ENCODE results near the gene RHOG. TPM values are rescaled to one million over a fixed set of nuclear protein-coding genes. Genes with fewer than 3 reads are reported as not detected.
"Not testable (repeated sequence)": the region's sequence is repeated elsewhere in the genome, so short reads cannot be mapped to it uniquely, and the experiment has no call there.

The RHOG gene
- total and polyA plus RNA-seq, 5 donors from 2014 or later = 173 to 276 (median 234) TPM

DNA sequence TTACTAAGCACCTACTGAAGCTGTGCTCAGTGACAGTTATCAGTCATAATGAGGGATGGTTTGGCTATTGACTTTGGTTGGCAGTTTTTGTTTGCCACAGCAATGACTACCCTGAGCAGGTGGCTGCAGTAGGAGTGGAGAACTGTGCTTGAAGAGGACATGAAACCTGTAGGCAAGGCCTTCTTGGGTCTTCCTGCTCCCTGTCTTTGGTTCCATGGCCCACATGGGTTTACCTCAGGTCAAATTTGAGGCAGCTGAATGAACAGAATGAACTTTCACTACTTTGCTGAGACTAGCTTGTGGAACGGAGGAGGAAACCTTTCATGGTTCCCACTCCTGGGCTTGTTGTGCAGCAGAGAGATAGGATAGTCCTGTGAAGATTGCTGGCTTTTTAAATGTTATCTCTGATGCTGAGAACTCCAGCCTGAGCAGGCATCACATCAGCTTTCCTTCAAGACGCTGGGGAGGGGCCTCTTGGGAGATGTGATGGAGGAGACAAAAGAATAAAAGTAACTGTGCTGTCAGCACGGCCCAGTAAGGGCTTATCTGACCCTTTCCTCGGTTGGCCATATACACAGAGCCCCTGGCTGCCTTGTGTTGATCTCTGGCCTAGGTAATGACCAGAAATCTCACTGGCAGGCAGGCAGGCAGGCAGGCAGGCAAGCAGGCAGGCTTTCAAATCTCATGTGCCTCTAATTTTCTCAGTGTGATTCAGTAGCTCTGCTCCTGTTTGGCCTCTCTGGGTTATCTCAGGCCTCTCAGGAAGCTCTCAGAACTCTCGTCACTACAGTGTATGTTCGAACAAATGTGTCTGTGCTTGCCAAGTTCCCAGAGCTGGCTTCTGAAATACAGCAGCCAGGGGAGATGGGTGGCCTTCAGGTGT lies 26.7 kb upstream of the RHOG start:
- Histone ChIP-seq H3K4me1 (ENCODE audit: control insufficient read depth, insufficient read depth, low read length, poor library complexity, severe bottlenecking) (peaks cover 66% of the 10 kb centered on the region), H3K27me3 (ENCODE audit: control insufficient read depth, insufficient read depth, low read length) (no peaks in the 10 kb centered on the region), H3K9me3 (ENCODE audit: control insufficient read depth in 2 of 2, low read length in 2 of 2) (no peaks in the 10 kb centered on the region), H3K36me3 (ENCODE audit: control insufficient read depth, insufficient read depth, low read length) (no peaks in the 10 kb centered on the region), H3K27ac (ENCODE audit: insufficient read depth, low read length, poor library complexity, severe bottlenecking) (no peak overlapping the region), H3K4me3 (ENCODE audit: low read depth, low read length) (peak overlapping the region; percentile 20)
- H3K4me3 Mint-ChIP-seq = peak overlapping the region in 3 of 4 donors; percentile 60 to 70 (median 66)
- peaks cover 21% of the 10 kb centered on the region for H3K36me3 Mint-ChIP-seq
- H3K27ac Mint-ChIP-seq = peak overlapping the region; percentile 91 to 94 (median 93)
- DNase-seq (peak in 1 of 3 donors; percentile 44), ATAC-seq (ENCODE audit: low read depth in 2 of 2) (peak; percentile 25 to 26)
- H3K4me1 Mint-ChIP-seq = peaks cover 67 to 95% (median 78%) of the 10 kb centered on the region in 4 donors
- no peaks in the 10 kb centered on the region for H3K9me3 Mint-ChIP-seq
- H3K27me3 Mint-ChIP-seq = no peaks in the 10 kb centered on the region

DNA sequence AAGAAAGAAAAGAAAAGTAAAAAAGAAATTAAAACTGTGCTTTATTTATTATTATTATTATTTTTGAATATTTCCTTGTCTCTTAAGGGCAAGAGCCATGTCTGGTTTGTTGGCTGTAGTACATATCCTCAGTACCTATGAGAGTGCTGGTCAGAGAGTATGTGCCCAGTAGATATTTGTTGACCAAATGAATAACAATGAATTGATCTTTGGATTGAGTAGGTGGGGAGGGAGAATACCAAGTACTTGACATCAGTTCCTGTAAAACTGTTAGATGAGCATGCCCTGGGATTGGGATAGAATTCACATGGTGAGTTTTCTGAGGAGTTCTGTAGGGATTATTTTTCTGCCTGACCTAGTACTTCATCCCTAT lies 26.1 kb upstream of the RHOG start:
- Histone ChIP-seq H3K9me3 (ENCODE audit: control insufficient read depth in 2 of 2, low read length in 2 of 2) (no peaks in the 10 kb centered on the region), H3K27ac (ENCODE audit: insufficient read depth, low read length, poor library complexity, severe bottlenecking) (no peak overlapping the region), H3K27me3 (ENCODE audit: control insufficient read depth, insufficient read depth, low read length) (no peaks in the 10 kb centered on the region), H3K4me3 (ENCODE audit: low read depth, low read length) (peak overlapping the region; percentile 20), H3K4me1 (ENCODE audit: control insufficient read depth, insufficient read depth, low read length, poor library complexity, severe bottlenecking) (peaks cover 71% of the 10 kb centered on the region), H3K36me3 (ENCODE audit: control insufficient read depth, insufficient read depth, low read length) (no peaks in the 10 kb centered on the region)
- H3K36me3 Mint-ChIP-seq = peaks cover 20% of the 10 kb centered on the region
- DNase-seq = no peak
- H3K27me3 Mint-ChIP-seq = no peaks in the 10 kb centered on the region
- H3K27ac Mint-ChIP-seq = peak overlapping the region; percentile 62 to 93 (median 91)
- no peaks in the 10 kb centered on the region for H3K9me3 Mint-ChIP-seq
- peak overlapping the region in 3 of 4 donors; percentile 60 to 70 (median 66) for H3K4me3 Mint-ChIP-seq
- H3K4me1 Mint-ChIP-seq = peaks cover 66 to 97% (median 82%) of the 10 kb centered on the region in 4 donors
- no peak for ATAC-seq (ENCODE audit: low read depth in 2 of 2)

DNA sequence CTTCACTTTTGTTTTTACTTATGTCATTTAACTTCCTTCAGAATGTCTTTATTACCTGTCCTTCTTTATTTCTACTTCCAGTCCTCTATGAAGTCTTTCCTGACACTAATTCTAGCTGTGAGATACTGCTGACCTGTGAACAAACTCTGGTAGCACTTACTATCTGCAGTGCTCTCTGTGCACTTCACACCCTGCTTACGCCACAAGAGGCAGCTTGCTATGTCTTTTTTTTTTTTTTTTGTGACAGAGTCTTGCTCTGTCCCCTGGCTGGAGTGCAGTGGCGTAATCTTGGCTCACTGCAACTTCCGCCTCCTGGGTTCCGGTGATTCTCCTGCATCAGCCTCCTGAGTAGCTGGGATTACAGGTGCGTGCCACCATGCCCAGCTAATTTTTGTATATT lies 25.4 kb upstream of the RHOG start:
- no peaks in the 10 kb centered on the region for H3K27me3 ChIP-seq (ENCODE audit: control insufficient read depth, insufficient read depth, low read length)
- no peaks in the 10 kb centered on the region for H3K36me3 ChIP-seq (ENCODE audit: control insufficient read depth, insufficient read depth, low read length)
- H3K4me1 Mint-ChIP-seq = peaks cover 60 to 97% (median 81%) of the 10 kb centered on the region in 4 donors
- DNase-seq (peak in 1 of 3 donors; percentile 23), ATAC-seq (ENCODE audit: low read depth in 2 of 2) (peak in 1 of 2 donors; percentile 29)
- H3K4me3 Mint-ChIP-seq = peak overlapping the region; percentile 45 to 76 (median 69)
- H3K9me3 ChIP-seq (ENCODE audit: control insufficient read depth in 2 of 2, low read length in 2 of 2) = no peaks in the 10 kb centered on the region
- H3K4me3 ChIP-seq (ENCODE audit: low read depth, low read length) = peak overlapping the region; percentile 51
- peaks cover 15% of the 10 kb centered on the region for H3K36me3 Mint-ChIP-seq
- H3K27ac Mint-ChIP-seq = peak overlapping the region; percentile 82 to 97 (median 91)
- no peaks in the 10 kb centered on the region for H3K9me3 Mint-ChIP-seq
- peak overlapping the region; percentile 49 for H3K27ac ChIP-seq (ENCODE audit: insufficient read depth, low read length, poor library complexity, severe bottlenecking)
- H3K27me3 Mint-ChIP-seq = no peaks in the 10 kb centered on the region
- H3K4me1 ChIP-seq (ENCODE audit: control insufficient read depth, insufficient read depth, low read length, poor library complexity, severe bottlenecking) = peaks cover 71% of the 10 kb centered on the region

- Mint-ChIP-seq H3K4me1 (peaks cover 57 to 97% (median 81%) of the 10 kb centered on the region in 4 donors), H3K27me3 (no peaks in the 10 kb centered on the region), H3K36me3 (peaks cover 16% of the 10 kb centered on the region), H3K27ac (peak overlapping the region; percentile 82 to 97 (median 91)), H3K9me3 (no peaks in the 10 kb centered on the region), H3K4me3 (peak overlapping the region; percentile 59 to 76 (median 69))
- Histone ChIP-seq H3K36me3 (ENCODE audit: control insufficient read depth, insufficient read depth, low read length) (no peaks in the 10 kb centered on the region), H3K4me1 (ENCODE audit: control insufficient read depth, insufficient read depth, low read length, poor library complexity, severe bottlenecking) (peaks cover 73% of the 10 kb centered on the region), H3K27me3 (ENCODE audit: control insufficient read depth, insufficient read depth, low read length) (no peaks in the 10 kb centered on the region), H3K4me3 (ENCODE audit: low read depth, low read length) (peak overlapping the region; percentile 51), H3K27ac (ENCODE audit: insufficient read depth, low read length, poor library complexity, severe bottlenecking) (peak overlapping the region; percentile 49), H3K9me3 (ENCODE audit: control insufficient read depth in 2 of 2, low read length in 2 of 2) (no peaks in the 10 kb centered on the region)
- no peak for ATAC-seq (ENCODE audit: low read depth in 2 of 2)
- DNase-seq = peak in 1 of 3 donors; percentile 56
Observed at GRCh38 chr11:3865388-3866193, 24.8 kb upstream of the RHOG start.

DNA sequence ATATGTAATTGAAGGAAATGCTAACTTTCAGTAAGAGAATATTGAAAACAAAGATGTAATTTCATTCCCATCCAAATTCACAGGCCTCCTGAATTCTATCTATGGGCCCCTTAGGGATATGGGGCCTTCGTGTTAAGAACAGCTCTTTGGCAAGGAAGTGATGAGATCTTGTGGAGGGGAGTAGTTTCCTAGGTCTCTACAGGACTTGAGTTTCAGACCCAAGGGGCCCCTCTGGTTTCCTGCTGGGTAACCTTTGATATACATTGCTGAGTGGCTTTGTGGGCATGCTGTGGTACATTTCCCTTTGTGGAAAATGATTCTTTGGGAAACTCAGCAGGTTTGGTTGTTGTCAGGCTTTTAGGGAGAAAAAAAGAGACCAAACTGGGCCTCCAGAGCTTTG lies 20.9 kb upstream of the RHOG start:
- Mint-ChIP-seq H3K27me3 (no peaks in the 10 kb centered on the region), H3K27ac (peak overlapping the region; percentile 66 to 91 (median 91)), H3K4me3 (peak overlapping the region; percentile 53 to 98 (median 84)), H3K9me3 (no peaks in the 10 kb centered on the region), H3K36me3 (peaks cover 11% of the 10 kb centered on the region), H3K4me1 (peaks cover 58 to 97% (median 79%) of the 10 kb centered on the region in 4 donors)
- DNase-seq (peak in 1 of 3 donors; percentile 54), ATAC-seq (ENCODE audit: low read depth in 2 of 2) (no peak)
- no peaks in the 10 kb centered on the region for H3K27me3 ChIP-seq (ENCODE audit: control insufficient read depth, insufficient read depth, low read length)
- H3K4me3 ChIP-seq (ENCODE audit: low read depth, low read length) = peak overlapping the region; percentile 97
- H3K27ac ChIP-seq (ENCODE audit: insufficient read depth, low read length, poor library complexity, severe bottlenecking) = peak overlapping the region; percentile 72
- H3K9me3 ChIP-seq (ENCODE audit: control insufficient read depth in 2 of 2, low read length in 2 of 2) = no peaks in the 10 kb centered on the region
- peaks cover 93% of the 10 kb centered on the region for H3K4me1 ChIP-seq (ENCODE audit: control insufficient read depth, insufficient read depth, low read length, poor library complexity, severe bottlenecking)
- H3K36me3 ChIP-seq (ENCODE audit: control insufficient read depth, insufficient read depth, low read length) = no peaks in the 10 kb centered on the region

DNA sequence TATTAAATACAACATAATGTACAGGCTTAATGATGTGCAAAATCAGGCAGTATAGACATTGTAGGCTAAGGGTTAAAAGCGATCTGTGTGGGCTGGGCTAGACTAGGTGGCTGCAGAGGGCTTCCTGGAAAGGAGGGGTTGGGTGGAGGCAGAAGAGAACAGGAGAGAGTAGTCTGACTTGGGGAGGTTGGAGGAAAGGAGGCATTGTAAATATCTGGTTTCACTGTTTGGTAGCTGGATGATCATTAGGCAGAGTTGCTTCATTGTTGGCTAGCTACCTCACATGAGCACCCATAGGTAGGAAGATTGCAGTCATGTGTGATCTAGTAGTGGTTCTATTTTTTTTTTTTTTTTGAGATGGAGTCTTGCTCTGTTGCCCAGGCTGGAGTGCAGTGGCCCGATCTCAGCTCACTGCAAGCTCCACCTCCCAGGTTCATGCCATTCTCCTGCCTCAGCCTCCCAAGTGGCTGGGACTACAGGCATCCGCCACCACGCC lies 20.2 kb upstream of the RHOG start:
- not testable (repeated sequence) for H3K27me3 ChIP-seq (ENCODE audit: control insufficient read depth, insufficient read depth, low read length); H3K9me3 Mint-ChIP-seq; H3K9me3 ChIP-seq (ENCODE audit: control insufficient read depth in 2 of 2, low read length in 2 of 2); H3K27me3 Mint-ChIP-seq; H3K36me3 ChIP-seq (ENCODE audit: control insufficient read depth, insufficient read depth, low read length)
- H3K4me1 Mint-ChIP-seq = peaks cover 56 to 95% (median 76%) of the 10 kb centered on the region in 4 donors
- Histone ChIP-seq H3K4me1 (ENCODE audit: control insufficient read depth, insufficient read depth, low read length, poor library complexity, severe bottlenecking) (peaks cover 91% of the 10 kb centered on the region), H3K27ac (ENCODE audit: insufficient read depth, low read length, poor library complexity, severe bottlenecking) (peak overlapping the region; percentile 72), H3K4me3 (ENCODE audit: low read depth, low read length) (peak overlapping the region; percentile 97)
- H3K4me3 Mint-ChIP-seq = peak overlapping the region; percentile 82 to 98 (median 89)
- DNase-seq = peak; percentile 36 to 83 (median 44)
- ATAC-seq (ENCODE audit: low read depth in 2 of 2) = peak; percentile 78 to 80
- H3K27ac Mint-ChIP-seq = peak overlapping the region; percentile 59 to 91 (median 88)
- peaks cover 11% of the 10 kb centered on the region for H3K36me3 Mint-ChIP-seq

GRCh38 chr11:3860375-3860774 lies 19.6 kb upstream of the RHOG start:
- H3K27me3 ChIP-seq (ENCODE audit: control insufficient read depth, insufficient read depth, low read length) = no peaks in the 10 kb centered on the region
- ATAC-seq (ENCODE audit: low read depth in 2 of 2) (no peak), DNase-seq (no peak)
- H3K27ac ChIP-seq (ENCODE audit: insufficient read depth, low read length, poor library complexity, severe bottlenecking) = peak overlapping the region; percentile 72
- peaks cover 85% of the 10 kb centered on the region for H3K4me1 ChIP-seq (ENCODE audit: control insufficient read depth, insufficient read depth, low read length, poor library complexity, severe bottlenecking)
- Mint-ChIP-seq H3K4me1 (peaks cover 50 to 89% (median 70%) of the 10 kb centered on the region in 4 donors), H3K4me3 (peak overlapping the region; percentile 82 to 98 (median 89)), H3K9me3 (no peaks in the 10 kb centered on the region), H3K27me3 (no peaks in the 10 kb centered on the region), H3K36me3 (peaks cover 11% of the 10 kb centered on the region), H3K27ac (peak overlapping the region; percentile 59 to 91 (median 88))
- peak overlapping the region; percentile 97 for H3K4me3 ChIP-seq (ENCODE audit: low read depth, low read length)
- no peaks in the 10 kb centered on the region for H3K9me3 ChIP-seq (ENCODE audit: control insufficient read depth in 2 of 2, low read length in 2 of 2)
- no peaks in the 10 kb centered on the region for H3K36me3 ChIP-seq (ENCODE audit: control insufficient read depth, insufficient read depth, low read length)
